IMR-90 (cell line): ENCODE measurements around the gene INPP5D. TPM values are rescaled to one million over a fixed set of nuclear protein-coding genes. Genes with fewer than 3 reads are reported as not detected.

Experiments
- ATAC-seq: fragments of 200-7000 bp; cut with Tn5 transposase; 2 replicates; pipeline ENCODE4 v1.9.1; 2020; ENCODE audit warnings: low read depth, mild to moderate bottlenecking, moderate library complexity
- BruUV-seq: library from RNA; stranded (reverse); fragments of 400-500 nt; replicated peaks from 2 replicates; lab custom pipeline; 2021; lab: Mats Ljungman, UMichigan
- CTCF ChIA-PET: fragments of 300-600 bp; formaldehyde crosslinking; extraction: SDS; loops from one replicate; lab custom pipeline; 2021; ENCODE audit warnings: antibody characterized with exemption; lab: Yijun Ruan, JAX
- POLR2A ChIA-PET: fragments of 300-600 bp; sonication (Branson Sonifier 250); formaldehyde crosslinking; loops from one replicate; lab custom pipeline; 2022; ENCODE audit warnings: antibody characterized with exemption; ENCODE audit not compliant: unreplicated experiment; lab: Charles Lee
- DNase-seq: peaks from one replicate; pipeline ENCODE4 v3.0.0; 2013
- H2AFZ ChIP-seq: replicated peaks from 2 replicates; pipeline ENCODE3; 2013; ENCODE audit warnings: low read length, mild to moderate bottlenecking; ENCODE audit not compliant: poor library complexity
- H2AK5ac ChIP-seq: 2 replicates; pipeline ENCODE4 v1.6.1; 2013; ENCODE audit warnings: low read depth, low read length, inconsistent platforms
- H2AK9ac ChIP-seq: replicated peaks from 2 replicates; pipeline ENCODE3; 2013; ENCODE audit warnings: mild to moderate bottlenecking, low read depth, low read length, moderate library complexity; ENCODE audit not compliant: poor library complexity
- H2BK120ac ChIP-seq: 2 replicates; pipeline ENCODE4 v1.6.1; 2013; ENCODE audit warnings: low read depth, low read length, inconsistent platforms
- H2BK15ac ChIP-seq: 3 replicates; pipeline ENCODE4 v1.6.1; 2013; ENCODE audit warnings: low read depth, low read length, inconsistent platforms
- H2BK20ac ChIP-seq: 2 replicates; pipeline ENCODE4 v1.6.1; 2013; ENCODE audit warnings: low read depth, mild to moderate bottlenecking, inconsistent platforms, low read length, moderate library complexity
- H2BK5ac ChIP-seq: 2 replicates; pipeline ENCODE4 v1.6.1; 2013; ENCODE audit warnings: mild to moderate bottlenecking, low read depth, low read length, inconsistent platforms; ENCODE audit not compliant: poor library complexity, severe bottlenecking
- H3K14ac ChIP-seq: replicated peaks from 2 replicates; pipeline ENCODE4 v1.6.1; 2013; ENCODE audit warnings: low read depth, low read length, inconsistent platforms
- H3K18ac ChIP-seq: 2 replicates; pipeline ENCODE4 v1.6.1; 2013; ENCODE audit warnings: low read depth, low read length, control low read depth
- H3K23ac ChIP-seq: 2 replicates; pipeline ENCODE4 v1.6.1; 2013; ENCODE audit warnings: low read depth, low read length, inconsistent platforms
- H3K27ac ChIP-seq: 2 replicates; pipeline ENCODE4 v1.5.1; 2013; ENCODE audit warnings: mild to moderate bottlenecking, control low read depth, low read length; ENCODE audit not compliant: insufficient read depth
- H3K27me3 ChIP-seq: 2 replicates; pipeline ENCODE4 v1.6.1; 2013; ENCODE audit warnings: low read length; ENCODE audit not compliant: control insufficient read depth, insufficient read depth
- H3K36me3 ChIP-seq: 2 replicates; pipeline ENCODE4 v1.6.1; 2013; ENCODE audit warnings: low read length, mixed read lengths; ENCODE audit not compliant: control insufficient read depth, insufficient read depth
- H3K4ac ChIP-seq: 2 replicates; pipeline ENCODE4 v1.6.1; 2013; ENCODE audit warnings: low read depth, low read length, inconsistent platforms
- H3K4me1 ChIP-seq: 2 replicates; pipeline ENCODE4 v1.6.1; 2013; ENCODE audit warnings: low read length, mixed read lengths; ENCODE audit not compliant: control insufficient read depth, insufficient read depth
- H3K4me2 ChIP-seq: 2 replicates; pipeline ENCODE4 v1.6.1; 2013; ENCODE audit warnings: low read depth, mild to moderate bottlenecking, control low read depth, low read length, moderate library complexity
- H3K4me3 ChIP-seq: 2 replicates; pipeline ENCODE4 v1.5.1; 2013; ENCODE audit warnings: low read depth, mild to moderate bottlenecking, control low read depth, low read length, moderate library complexity; ENCODE audit not compliant: insufficient read depth
- H3K56ac ChIP-seq: 2 replicates; pipeline ENCODE4 v1.6.1; 2013; ENCODE audit warnings: low read length, inconsistent platforms; ENCODE audit not compliant: insufficient read depth; ENCODE audit errors: extremely low read depth
- H3K79me1 ChIP-seq, 2 experiments: 2 replicates each; pipeline ENCODE4 v1.6.1; 2013; ENCODE audit warnings: low read length in 2 of 2, inconsistent platforms in 1 of 2, low read depth in 1 of 2
- H3K9ac ChIP-seq: 2 replicates; pipeline ENCODE4 v1.6.1; 2013; ENCODE audit warnings: low read depth, low read length, control low read depth
- H3K9me1 ChIP-seq: 2 replicates; pipeline ENCODE4 v1.6.1; 2013; ENCODE audit warnings: low read length, inconsistent platforms; ENCODE audit not compliant: insufficient read depth
- H3K9me3 ChIP-seq: 2 replicates; pipeline ENCODE4 v1.6.1; 2013; ENCODE audit warnings: low read length; ENCODE audit not compliant: control insufficient read depth, insufficient read depth
- H4K20me1 ChIP-seq: 2 replicates; pipeline ENCODE4 v1.6.1; 2013; ENCODE audit warnings: low read length, inconsistent platforms; ENCODE audit not compliant: insufficient read depth
- H4K5ac ChIP-seq: 2 replicates; pipeline ENCODE4 v1.6.1; 2013; ENCODE audit warnings: mild to moderate bottlenecking, low read depth, low read length, control low read depth
- H4K8ac ChIP-seq, 2 experiments: 2 replicates each; pipeline ENCODE4 v1.6.1; 2013; ENCODE audit warnings: low read depth in 2 of 2, low read length in 2 of 2, control low read depth in 1 of 2, inconsistent platforms in 1 of 2
- H4K91ac ChIP-seq: 2 replicates; pipeline ENCODE4 v1.6.1; 2013; ENCODE audit warnings: low read depth, low read length, inconsistent platforms; ENCODE audit not compliant: insufficient read depth
- BHLHE40 ChIP-seq: fragments of 150-350 bp; IDR thresholded peaks from 2 replicates; pipeline ENCODE4 v1.6.1; 2016; ENCODE audit warnings: mild to moderate bottlenecking, low read depth, low read length
- CHD1 ChIP-seq: IDR thresholded peaks from 2 replicates; pipeline ENCODE4 v1.6.1; 2012; ENCODE audit warnings: low read depth, low read length, improper control_type of control experiment
- ELK1 ChIP-seq: fragments of 150-350 bp; IDR thresholded peaks from 2 replicates; pipeline ENCODE4 v1.6.1; 2016; ENCODE audit warnings: low read depth, mild to moderate bottlenecking, low read length, moderate library complexity, borderline replicate concordance
- MAFK ChIP-seq: IDR thresholded peaks from 2 replicates; pipeline ENCODE4 v1.6.1; 2012; ENCODE audit warnings: low read depth, low read length, improper control_type of control experiment
- MAZ ChIP-seq: IDR thresholded peaks from 2 replicates; pipeline ENCODE4 v1.6.1; 2012; ENCODE audit warnings: low read depth, mild to moderate bottlenecking, low read length, improper control_type of control experiment, moderate library complexity, borderline replicate concordance
- NFE2L2 ChIP-seq: fragments of 150-350 bp; IDR thresholded peaks from 2 replicates; pipeline ENCODE4 v1.6.1; 2016; ENCODE audit warnings: low read depth, mild to moderate bottlenecking, low read length
- POLR2A ChIP-seq: IDR thresholded peaks from 2 replicates; pipeline ENCODE4 v1.6.1; 2012; ENCODE audit warnings: mild to moderate bottlenecking, low read depth, low read length
- RCOR1 ChIP-seq: IDR thresholded peaks from 2 replicates; pipeline ENCODE4 v1.6.1; 2012; ENCODE audit warnings: mild to moderate bottlenecking, low read length, improper control_type of control experiment; ENCODE audit not compliant: insufficient replicate concordance
- SMC3 ChIP-seq: fragments of 150-350 bp; IDR thresholded peaks from 2 replicates; pipeline ENCODE4 v1.6.1; 2016; ENCODE audit warnings: low read depth, mild to moderate bottlenecking, antibody characterized with exemption, low read length, moderate library complexity
- WGBS, 2 experiments: methylation state at CpG; one replicate each; pipeline versions ENCODE4 v1.1.5 to v1.1.7; 2013; ENCODE audit warnings: missing lambda C conversion rate in 2 of 2; ENCODE audit not compliant: insufficient read length in 1 of 2; ENCODE audit errors: extremely low coverage in 2 of 2; 5-methylcytosine and 5-hydroxymethylcytosine counted together
- dilution Hi-C: fragments of 300-500 bp; cut with HindIII; formaldehyde crosslinking; loops from one replicate; pipeline ENCODE4 v1.14.3; 2018; ENCODE audit warnings: low sequenced_read_pairs; ENCODE audit not compliant: unreplicated experiment
- in situ Hi-C: fragments of 300-500 bp; cut with MboI; formaldehyde crosslinking; loops from 3 replicates; pipeline ENCODE4 v1.14.3; 2019; ENCODE audit warnings: low sequenced_read_pairs, inconsistent platforms, mixed read lengths
- intact Hi-C: fragments of 100-400 bp; cut with micrococcal nuclease; formaldehyde crosslinking; loops from 2 replicates; pipeline ENCODE4 v1.10.0; 2022
- polyA plus RNA-seq, 3 experiments: library from polyadenylated mRNA; depleted of rRNA; stranded (reverse); fragments of >200 nt; gene quantifications; 2 replicates each; pipeline ENCODE4 v1.2.3, GENCODE V29; 2012; ENCODE audit warnings: low replicate concordance in 1 of 3
- total RNA-seq: library from RNA; depleted of rRNA; stranded (reverse); fragments of >200 nt; gene quantifications from 2 replicates; pipeline ENCODE4 v1.2.3, GENCODE V29; 2012
- TF ChIP-seq, protein P1 (sequence below): fragments of 150-350 bp; IDR thresholded peaks from 2 replicates; pipeline ENCODE4 v1.6.1; 2017; ENCODE audit warnings: mild to moderate bottlenecking, antibody characterized with exemption, low read length, low read depth

Gene INPP5D
- total and polyA plus RNA-seq, 2 of the 4 experiments (the other 2 are of a cell fraction): 0.18 to 0.29 TPM

DNA sequence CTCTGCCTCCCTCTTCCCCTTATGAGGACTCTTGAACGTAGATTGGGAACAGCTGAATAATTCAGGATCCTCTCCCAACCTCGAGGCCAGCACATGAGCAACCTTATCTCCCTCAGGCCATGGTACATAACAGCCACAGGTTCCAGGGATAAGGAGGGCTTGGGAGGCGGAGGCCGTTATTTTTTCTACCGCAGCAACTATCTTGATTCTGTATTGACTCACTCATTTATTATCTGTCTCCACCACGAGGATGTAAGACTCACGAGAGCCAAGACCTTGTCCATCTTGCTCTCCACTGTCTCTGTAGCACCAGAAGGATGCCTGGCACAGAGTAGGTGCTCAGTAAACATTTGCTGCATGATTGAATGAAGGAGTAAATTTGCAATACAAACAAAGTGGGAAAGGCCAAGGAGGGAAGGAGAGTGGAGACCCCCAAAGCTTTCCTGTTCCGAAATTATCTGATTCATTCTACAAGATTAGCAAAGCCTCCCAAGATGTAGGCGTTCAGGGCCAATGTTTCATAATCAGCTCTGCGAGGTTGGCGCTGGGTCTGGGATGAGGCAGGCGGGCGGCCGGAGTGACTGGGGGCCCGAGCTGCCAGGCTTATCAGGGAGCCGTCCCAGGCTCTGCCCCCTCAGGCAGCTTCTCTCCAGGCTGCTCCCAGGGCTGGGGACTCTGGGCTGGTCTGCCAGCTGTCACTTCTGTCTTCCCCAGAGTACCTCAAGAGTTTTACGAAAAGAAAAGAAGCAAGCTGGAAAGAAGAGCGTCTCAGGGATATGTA lies 31.6 kb downstream of the INPP5D start:
- ChIA-PET POLR2A (no interaction called here), CTCF (no interaction called here)
- intact Hi-C loops: no loop called here
- Histone ChIP-seq H4K20me1 (no peaks in the 10 kb centered on the region), H2AK5ac (no peak overlapping the region), H3K9me1 (no peaks in the 10 kb centered on the region), H2BK5ac (no peak overlapping the region), H4K5ac (no peak overlapping the region), H2BK120ac (no peak overlapping the region), H3K18ac (no peak overlapping the region), H4K91ac (no peak overlapping the region), H3K9ac (no peak overlapping the region), H2AK9ac (no peak overlapping the region), H3K4me1 (no peaks in the 10 kb centered on the region), H4K8ac (no peak overlapping the region), H2AFZ (no peak overlapping the region), H3K36me3 (no peaks in the 10 kb centered on the region), H3K79me1 (no peaks in the 10 kb centered on the region), H3K56ac (no peak overlapping the region), H3K4me3 (no peak overlapping the region), H3K23ac (no peak overlapping the region), H3K4me2 (no peak overlapping the region), H2BK15ac (no peak overlapping the region), H3K9me3 (no peaks in the 10 kb centered on the region), H3K27me3 (peaks cover 14% of the 10 kb centered on the region), H3K27ac (no peak overlapping the region), H2BK20ac (no peak overlapping the region), H3K14ac (no peak overlapping the region), H3K4ac (no peak overlapping the region)
- dilution Hi-C loops: no loop called here
- BruUV-seq: no TSS peak
- ATAC-seq: no peak
- in situ Hi-C loops: no loop called here
- TF ChIP-seq SMC3 (no peak), ELK1 (no peak), BHLHE40 (no peak), RCOR1 (no peak), NFE2L2 (no peak), MAFK (no peak), CHD1 (no peak), POLR2A (no peak), MAZ (no peak)
- TF ChIP-seq, protein P1, sequence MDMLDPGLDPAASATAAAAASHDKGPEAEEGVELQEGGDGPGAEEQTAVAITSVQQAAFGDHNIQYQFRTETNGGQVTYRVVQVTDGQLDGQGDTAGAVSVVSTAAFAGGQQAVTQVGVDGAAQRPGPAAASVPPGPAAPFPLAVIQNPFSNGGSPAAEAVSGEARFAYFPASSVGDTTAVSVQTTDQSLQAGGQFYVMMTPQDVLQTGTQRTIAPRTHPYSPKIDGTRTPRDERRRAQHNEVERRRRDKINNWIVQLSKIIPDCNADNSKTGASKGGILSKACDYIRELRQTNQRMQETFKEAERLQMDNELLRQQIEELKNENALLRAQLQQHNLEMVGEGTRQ: no peak
- 92% methylated on average over 2 of the region's 18 CpGs; no CpG with 5 or more reads in 1 of the 2 experiments for WGBS, 2 experiments
- no peak for DNase-seq
